ENCODE results near the gene DES.
A peak's percentile ranks its signal among the peaks of the same experiment; 100 is the strongest.

The DES gene

DNA sequence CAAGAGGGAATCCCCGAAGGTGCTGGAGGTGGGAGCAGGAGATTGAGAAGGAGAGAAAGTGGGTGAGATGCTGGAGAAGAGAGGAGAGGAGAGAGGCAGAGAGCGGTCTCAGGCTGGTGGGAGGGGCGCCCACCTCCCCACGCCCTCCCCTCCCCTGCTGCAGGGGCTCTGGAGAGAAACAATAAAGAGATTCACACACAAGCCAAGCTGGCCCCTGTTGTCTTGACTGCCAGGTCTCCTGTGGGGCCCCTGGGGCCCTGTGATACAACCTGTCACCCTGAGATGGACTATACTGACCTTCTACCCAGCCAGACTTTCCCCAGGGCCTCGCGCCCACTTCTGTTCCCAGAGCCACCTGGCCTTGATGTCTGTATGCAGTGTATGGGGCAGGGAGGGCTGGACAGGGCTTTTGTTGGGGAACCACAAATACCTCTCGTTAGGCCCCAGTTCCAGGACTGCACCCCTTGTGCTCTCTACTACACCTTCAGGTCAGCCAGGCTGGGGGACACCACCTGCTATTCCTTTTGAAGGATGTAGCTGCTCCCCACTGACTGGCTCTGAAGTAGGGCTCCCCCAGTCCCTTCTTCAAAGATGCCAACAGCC is 8.5 kb downstream of the DES start:
- no peak overlapping the region for H3K4me3 ChIP-seq (ENCODE audit: low read length)
- TF ChIP-seq, protein P1, sequence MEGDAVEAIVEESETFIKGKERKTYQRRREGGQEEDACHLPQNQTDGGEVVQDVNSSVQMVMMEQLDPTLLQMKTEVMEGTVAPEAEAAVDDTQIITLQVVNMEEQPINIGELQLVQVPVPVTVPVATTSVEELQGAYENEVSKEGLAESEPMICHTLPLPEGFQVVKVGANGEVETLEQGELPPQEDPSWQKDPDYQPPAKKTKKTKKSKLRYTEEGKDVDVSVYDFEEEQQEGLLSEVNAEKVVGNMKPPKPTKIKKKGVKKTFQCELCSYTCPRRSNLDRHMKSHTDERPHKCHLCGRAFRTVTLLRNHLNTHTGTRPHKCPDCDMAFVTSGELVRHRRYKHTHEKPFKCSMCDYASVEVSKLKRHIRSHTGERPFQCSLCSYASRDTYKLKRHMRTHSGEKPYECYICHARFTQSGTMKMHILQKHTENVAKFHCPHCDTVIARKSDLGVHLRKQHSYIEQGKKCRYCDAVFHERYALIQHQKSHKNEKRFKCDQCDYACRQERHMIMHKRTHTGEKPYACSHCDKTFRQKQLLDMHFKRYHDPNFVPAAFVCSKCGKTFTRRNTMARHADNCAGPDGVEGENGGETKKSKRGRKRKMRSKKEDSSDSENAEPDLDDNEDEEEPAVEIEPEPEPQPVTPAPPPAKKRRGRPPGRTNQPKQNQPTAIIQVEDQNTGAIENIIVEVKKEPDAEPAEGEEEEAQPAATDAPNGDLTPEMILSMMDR (conservative IDR thresholded peaks at IDR 0.05; ENCODE audit: low read length) = no peak
- DNase-seq (ENCODE audit: low read depth) = no peak

DNA sequence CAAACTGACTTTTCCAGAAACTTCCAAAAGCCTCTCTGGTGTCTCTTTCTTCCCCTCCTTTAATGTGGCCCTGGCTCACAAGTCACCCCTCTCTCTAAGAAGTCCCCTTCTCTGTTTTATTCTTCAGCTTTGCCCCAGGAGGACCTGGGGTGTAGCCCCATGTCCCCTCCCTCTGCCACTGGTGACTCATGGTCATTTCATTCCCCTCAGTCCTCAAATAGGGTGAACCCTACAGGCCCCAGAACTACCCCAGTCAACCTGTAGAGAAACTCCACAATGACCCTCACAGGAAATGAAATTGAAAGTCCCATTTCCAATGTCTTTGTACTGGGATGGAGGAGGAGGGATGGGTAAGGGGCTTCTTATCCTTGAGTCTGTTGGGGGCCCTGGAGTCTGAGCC is 10.3 kb downstream of the DES start:
- no peak for DNase-seq (ENCODE audit: low read depth)
- TF ChIP-seq, protein P1 (conservative IDR thresholded peaks at IDR 0.05; ENCODE audit: low read length) = no peak
- H3K4me3 ChIP-seq (ENCODE audit: low read length) = no peak overlapping the region

DNA sequence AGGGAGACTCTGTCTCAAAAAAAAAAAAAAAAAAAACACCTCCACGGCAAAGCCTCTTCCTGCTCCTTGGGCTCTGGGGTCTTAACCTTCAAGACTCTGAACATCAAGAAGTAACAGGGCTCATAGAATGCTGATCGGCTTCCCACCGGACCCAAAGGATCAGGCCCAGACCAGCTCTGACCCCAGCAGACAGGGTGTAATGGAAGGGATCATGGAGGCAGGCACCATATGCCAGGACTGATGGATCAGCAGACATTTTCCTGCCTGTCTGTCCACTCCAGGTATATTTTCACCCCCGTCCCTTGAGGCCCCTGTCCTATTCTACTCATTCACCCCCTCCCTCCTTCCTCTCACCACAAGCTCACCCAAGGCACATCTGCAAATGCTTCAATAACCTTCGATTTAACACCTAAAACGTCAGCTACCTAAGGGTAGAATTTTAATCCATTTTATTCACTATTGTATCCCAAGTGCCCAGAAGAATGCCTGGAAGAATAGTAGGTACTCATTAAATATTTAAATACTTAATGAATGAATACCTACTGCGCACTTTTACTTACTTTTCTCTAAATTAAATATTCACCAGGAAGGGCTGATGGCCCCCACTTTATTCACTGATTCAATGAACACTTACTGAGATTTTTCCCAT is 11.9 kb downstream of the DES start:
- TF ChIP-seq, protein P1 (conservative IDR thresholded peaks at IDR 0.05; ENCODE audit: low read length) = no peak
- no peak overlapping the region for H3K4me3 ChIP-seq (ENCODE audit: low read length)
- no peak for DNase-seq (ENCODE audit: low read depth)

DNA sequence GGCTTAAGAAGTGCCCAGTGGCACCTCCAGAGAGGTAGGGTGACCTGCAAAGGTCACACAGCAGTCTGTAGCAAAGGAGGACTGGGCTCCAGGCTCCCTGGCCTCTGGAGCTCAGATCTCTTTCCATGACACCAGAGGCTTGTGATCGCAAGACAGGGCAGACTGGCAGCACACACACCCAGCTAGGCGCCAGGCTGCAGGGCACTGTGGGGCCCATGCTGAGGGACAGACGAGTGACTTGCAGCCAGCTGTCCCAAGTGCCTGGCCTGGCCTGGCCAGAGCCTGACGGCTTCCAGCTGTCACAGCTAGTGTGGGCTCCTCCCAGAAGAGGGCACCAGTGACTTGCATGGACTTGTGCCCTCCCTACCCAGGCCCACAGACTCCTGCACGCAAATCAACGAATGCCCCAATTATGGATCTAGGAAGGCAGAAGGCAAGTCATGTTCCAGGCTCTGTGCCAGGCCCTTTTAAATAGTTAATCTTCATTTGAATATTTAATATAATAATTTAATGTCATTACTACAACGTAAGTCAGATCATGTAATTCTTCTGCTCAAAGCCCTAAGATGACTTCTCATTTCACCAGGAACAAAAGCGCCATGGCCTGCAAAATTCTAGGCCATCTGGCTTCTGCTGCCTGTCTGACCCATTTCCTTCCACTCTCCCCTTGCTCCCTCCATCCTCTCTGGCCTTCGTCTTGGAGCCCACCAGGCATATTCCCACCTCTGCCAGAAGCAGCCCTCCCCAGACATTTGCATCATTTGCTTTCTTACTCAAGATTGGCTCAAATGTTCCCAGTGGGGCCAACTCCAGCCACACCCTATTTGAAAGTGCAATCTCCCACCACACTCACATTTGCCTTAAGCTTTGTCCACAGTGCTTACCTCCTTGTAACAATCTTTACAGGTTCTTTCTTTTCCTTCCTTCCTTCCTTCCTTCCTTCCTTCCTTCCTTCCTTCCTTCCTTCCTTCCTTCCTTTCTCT is 12.7 kb downstream of the DES start:
- TF ChIP-seq, protein P1 (conservative IDR thresholded peaks at IDR 0.05; ENCODE audit: low read length) = peak; percentile 46
- no peak overlapping the region for H3K4me3 ChIP-seq (ENCODE audit: low read length)
- peak; percentile 48 for DNase-seq (ENCODE audit: low read depth)

DNA sequence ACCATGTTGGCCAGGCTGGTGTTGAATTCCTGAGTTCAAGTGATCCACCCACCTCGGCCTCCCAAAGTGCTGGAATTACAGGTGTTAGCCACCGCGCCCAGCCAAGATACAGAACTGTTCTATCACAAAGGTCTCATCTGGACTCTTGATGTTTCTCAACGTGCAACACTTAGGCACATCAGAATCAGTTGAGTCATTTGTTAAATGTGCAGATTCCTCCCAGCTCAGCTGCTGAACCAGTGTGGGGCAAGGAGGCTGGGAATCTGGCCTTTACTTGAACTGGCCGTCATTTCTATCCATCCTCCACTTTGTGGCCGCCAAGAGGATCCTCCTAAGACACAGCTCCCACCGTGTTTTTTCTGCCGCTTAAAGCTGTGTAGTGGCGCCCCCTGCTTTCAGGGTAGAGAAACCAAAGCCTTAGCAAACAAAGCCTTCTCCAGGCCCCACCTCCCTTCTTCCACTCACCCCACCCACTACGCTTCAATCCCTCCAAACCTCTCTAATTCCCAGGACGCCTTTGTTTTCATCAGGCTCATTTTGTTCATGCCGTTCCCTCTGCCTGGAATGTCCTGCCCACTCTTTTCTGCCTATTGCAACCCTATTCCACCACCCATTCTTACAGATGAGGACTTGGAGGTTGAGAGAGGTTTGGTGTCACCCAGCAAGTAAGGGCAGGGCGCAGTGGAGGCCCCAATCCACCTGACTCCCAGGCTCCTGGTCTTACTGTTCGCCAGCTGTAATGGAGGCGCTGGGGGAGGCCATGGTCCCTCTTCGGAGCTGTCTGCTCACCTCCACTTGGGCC is 15.7 kb downstream of the DES start:
- H3K4me3 ChIP-seq (ENCODE audit: low read length) = no peak overlapping the region
- TF ChIP-seq, protein P1 (conservative IDR thresholded peaks at IDR 0.05; ENCODE audit: low read length) = peak; percentile 57
- DNase-seq (ENCODE audit: low read depth) = peak; percentile 66

DNA sequence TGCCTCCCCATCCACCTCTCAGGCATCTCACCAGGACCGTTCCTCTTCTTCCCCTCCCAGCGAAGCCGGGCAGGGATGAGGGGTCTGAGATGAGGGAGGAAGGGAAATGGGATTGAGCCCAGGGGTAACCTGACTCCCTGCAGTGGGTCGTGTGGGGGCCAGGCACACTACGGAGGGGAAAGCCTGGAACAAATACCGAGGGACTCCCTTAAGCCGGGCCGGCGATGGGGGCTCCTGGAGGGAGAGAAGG is 16.2 kb downstream of the DES start:
- TF ChIP-seq, protein P1 (conservative IDR thresholded peaks at IDR 0.05; ENCODE audit: low read length) = no peak
- DNase-seq (ENCODE audit: low read depth) = no peak
- H3K4me3 ChIP-seq (ENCODE audit: low read length) = no peak overlapping the region
